ENCODE results near the gene NPRL2.

DNA sequence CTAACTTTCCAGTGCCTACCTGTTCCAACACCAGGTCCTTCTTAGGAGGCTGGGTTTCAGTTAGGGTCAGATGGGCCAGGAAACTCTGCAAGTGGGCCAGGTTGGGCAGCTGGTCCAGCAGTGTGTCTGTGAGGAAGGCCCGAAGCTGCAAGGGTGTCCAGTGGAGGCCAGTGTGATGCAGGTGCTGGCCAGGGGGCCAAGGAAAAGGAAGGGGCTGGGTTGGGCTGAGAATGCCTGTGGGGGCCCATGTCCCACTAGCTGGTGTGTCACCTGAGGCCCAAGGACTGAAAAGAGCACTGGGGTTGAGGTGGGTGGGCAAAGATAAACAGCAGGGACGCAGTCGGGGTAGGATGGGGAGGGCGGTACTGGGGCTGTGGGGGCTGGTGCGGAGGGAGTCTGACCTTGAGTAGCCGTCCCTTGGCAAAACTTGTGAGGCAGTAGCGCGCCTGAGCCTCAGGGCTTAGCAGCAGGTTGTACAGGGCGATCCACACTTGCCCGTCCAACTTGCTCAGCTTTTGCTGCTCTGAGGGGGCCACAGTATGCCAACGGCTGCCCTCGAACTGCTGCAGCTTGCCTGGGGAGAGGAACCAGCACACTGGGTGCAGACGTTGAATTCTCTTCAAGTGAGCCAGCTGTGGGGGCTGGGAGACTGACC lies 8.5 kb downstream of the NPRL2 start:
- TF ChIP-seq, protein P1, sequence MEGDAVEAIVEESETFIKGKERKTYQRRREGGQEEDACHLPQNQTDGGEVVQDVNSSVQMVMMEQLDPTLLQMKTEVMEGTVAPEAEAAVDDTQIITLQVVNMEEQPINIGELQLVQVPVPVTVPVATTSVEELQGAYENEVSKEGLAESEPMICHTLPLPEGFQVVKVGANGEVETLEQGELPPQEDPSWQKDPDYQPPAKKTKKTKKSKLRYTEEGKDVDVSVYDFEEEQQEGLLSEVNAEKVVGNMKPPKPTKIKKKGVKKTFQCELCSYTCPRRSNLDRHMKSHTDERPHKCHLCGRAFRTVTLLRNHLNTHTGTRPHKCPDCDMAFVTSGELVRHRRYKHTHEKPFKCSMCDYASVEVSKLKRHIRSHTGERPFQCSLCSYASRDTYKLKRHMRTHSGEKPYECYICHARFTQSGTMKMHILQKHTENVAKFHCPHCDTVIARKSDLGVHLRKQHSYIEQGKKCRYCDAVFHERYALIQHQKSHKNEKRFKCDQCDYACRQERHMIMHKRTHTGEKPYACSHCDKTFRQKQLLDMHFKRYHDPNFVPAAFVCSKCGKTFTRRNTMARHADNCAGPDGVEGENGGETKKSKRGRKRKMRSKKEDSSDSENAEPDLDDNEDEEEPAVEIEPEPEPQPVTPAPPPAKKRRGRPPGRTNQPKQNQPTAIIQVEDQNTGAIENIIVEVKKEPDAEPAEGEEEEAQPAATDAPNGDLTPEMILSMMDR (conservative IDR thresholded peaks at IDR 0.05 in 1 of 2, IDR thresholded peaks at IDR 0.05 in 1 of 2; ENCODE audit: low read depth in 1 of 2, low read length in 2 of 2): no peak
- TF ChIP-seq EZH2 (IDR thresholded peaks at IDR 0.05; ENCODE audit: low read length, missing control alignments): no peak
